Hepatocyte (in vitro differentiated cells): Measurements from ENCODE around the gene EREG.

Experiments used
- EZH2 ChIP-seq: fragments of 200-600 bp; sonication (generic); IDR thresholded peaks from 2 replicates; pipeline ENCODE4 v1.6.1; 2016; ENCODE audit warnings: antibody characterized with exemption, mild to moderate bottlenecking, borderline replicate concordance
- EZH2phosphoT487 ChIP-seq: fragments of 200-600 bp; sonication (generic); IDR thresholded peaks from one replicate; pipeline ENCODE4 v1.6.1; 2018; ENCODE audit warnings: antibody characterized with exemption, mild to moderate bottlenecking, low read depth, moderate library complexity; ENCODE audit not compliant: unreplicated experiment, severe bottlenecking
- TF ChIP-seq, protein P1 (sequence below): fragments of 200-600 bp; sonication (generic); IDR thresholded peaks from 2 replicates; pipeline ENCODE4 v1.5.1; 2016; ENCODE audit warnings: antibody characterized with exemption, mild to moderate bottlenecking; ENCODE audit not compliant: poor library complexity

DNA sequence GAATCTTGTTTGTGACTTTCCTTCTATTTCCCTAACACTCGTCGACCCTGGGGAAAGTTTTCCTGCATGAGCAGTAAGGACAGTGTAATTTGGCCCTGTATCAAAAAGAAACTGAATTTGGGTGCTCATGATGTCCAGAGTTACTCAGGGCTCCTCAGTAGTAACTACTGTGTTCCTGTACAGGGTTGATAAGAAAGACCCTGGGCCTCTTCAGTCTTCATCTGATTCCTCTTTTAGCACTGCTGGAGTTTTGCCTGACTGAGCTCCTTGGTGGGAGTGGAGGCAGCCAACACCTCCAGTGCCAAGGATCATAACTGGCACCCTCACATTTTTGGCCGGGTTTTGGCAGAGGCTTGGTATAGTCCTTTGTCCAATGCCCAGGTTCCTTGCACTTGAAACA lies 72.9 kb downstream of the EREG start:
- TF ChIP-seq, protein P1, sequence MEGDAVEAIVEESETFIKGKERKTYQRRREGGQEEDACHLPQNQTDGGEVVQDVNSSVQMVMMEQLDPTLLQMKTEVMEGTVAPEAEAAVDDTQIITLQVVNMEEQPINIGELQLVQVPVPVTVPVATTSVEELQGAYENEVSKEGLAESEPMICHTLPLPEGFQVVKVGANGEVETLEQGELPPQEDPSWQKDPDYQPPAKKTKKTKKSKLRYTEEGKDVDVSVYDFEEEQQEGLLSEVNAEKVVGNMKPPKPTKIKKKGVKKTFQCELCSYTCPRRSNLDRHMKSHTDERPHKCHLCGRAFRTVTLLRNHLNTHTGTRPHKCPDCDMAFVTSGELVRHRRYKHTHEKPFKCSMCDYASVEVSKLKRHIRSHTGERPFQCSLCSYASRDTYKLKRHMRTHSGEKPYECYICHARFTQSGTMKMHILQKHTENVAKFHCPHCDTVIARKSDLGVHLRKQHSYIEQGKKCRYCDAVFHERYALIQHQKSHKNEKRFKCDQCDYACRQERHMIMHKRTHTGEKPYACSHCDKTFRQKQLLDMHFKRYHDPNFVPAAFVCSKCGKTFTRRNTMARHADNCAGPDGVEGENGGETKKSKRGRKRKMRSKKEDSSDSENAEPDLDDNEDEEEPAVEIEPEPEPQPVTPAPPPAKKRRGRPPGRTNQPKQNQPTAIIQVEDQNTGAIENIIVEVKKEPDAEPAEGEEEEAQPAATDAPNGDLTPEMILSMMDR, result no peak
- TF ChIP-seq EZH2 (no peak), EZH2phosphoT487 (no peak)
